HepG2 (cell line): ENCODE measurements around the gene PPP1R9A. TPM values are rescaled to one million over a fixed set of nuclear protein-coding genes. Genes with fewer than 3 reads are reported as not detected.

ENCODE experiments used
- ARNTL ChIP-seq: sonication (generic); formaldehyde crosslinking; IDR thresholded peaks from 2 replicates; pipeline ENCODE4 v1.4.0; 2020; ENCODE audit warnings: mild to moderate bottlenecking, missing genetic modification reagents
- CC2D1A ChIP-seq: sonication (generic); formaldehyde crosslinking; IDR thresholded peaks from 2 replicates; pipeline ENCODE4 v1.8.1; 2023; ENCODE audit warnings: mild to moderate bottlenecking, missing genetic modification reagents
- DPF2 ChIP-seq: sonication (generic); formaldehyde crosslinking; IDR thresholded peaks from 2 replicates; pipeline ENCODE4 v1.4.0; 2020; ENCODE audit warnings: mild to moderate bottlenecking, low read depth, missing genetic modification reagents, borderline replicate concordance
- E2F2 ChIP-seq: sonication (generic); formaldehyde crosslinking; IDR thresholded peaks from 2 replicates; pipeline ENCODE4 v1.4.0; 2020; ENCODE audit warnings: missing genetic modification reagents, borderline replicate concordance
- E2F5 ChIP-seq: sonication (generic); formaldehyde crosslinking; conservative IDR thresholded peaks from 2 replicates; pipeline ENCODE4 v1.4.0; 2020; ENCODE audit warnings: missing genetic modification reagents
- ESRRA ChIP-seq: sonication (generic); formaldehyde crosslinking; IDR thresholded peaks from 2 replicates; pipeline ENCODE4 v1.5.1; 2020; ENCODE audit warnings: mild to moderate bottlenecking, low read depth, missing genetic modification reagents
- FOXA1 ChIP-seq, 2 experiments: fragments of 450-650 bp in 1 of 2; sonication (generic) in 1 of 2; formaldehyde crosslinking in 1 of 2; IDR thresholded peaks; 2 replicates each; pipeline versions ENCODE4 v1.4.0 to v1.6.1; 2016 to 2020; ENCODE audit warnings: missing genetic modification reagents in 1 of 2
- GABPA ChIP-seq, 2 experiments: IDR thresholded peaks; 2 replicates each; pipeline ENCODE4 v1.6.1; 2011 to 2016; ENCODE audit warnings: low read depth in 2 of 2, low read length in 1 of 2, missing biosample characterization in 1 of 2, missing genetic modification characterization in 1 of 2
- HIVEP1 ChIP-seq: sonication (generic); formaldehyde crosslinking; IDR thresholded peaks from 2 replicates; pipeline ENCODE4 v1.4.0; 2020; ENCODE audit warnings: mild to moderate bottlenecking, missing genetic modification reagents
- MTF2 ChIP-seq: sonication (generic); formaldehyde crosslinking; IDR thresholded peaks from 2 replicates; pipeline ENCODE4 v1.5.0; 2020; ENCODE audit warnings: missing genetic modification reagents, borderline replicate concordance
- PAWR ChIP-seq: sonication (generic); formaldehyde crosslinking; IDR thresholded peaks from 2 replicates; pipeline ENCODE4 v1.4.0; 2020; ENCODE audit warnings: missing genetic modification reagents, mild to moderate bottlenecking, borderline replicate concordance
- REPIN1 ChIP-seq: sonication (generic); formaldehyde crosslinking; IDR thresholded peaks from 2 replicates; pipeline ENCODE4 v1.8.0; 2022; ENCODE audit warnings: missing genetic modification reagents, low read depth, mild to moderate bottlenecking, borderline replicate concordance
- TEF ChIP-seq: sonication (generic); formaldehyde crosslinking; IDR thresholded peaks from 2 replicates; pipeline ENCODE4 v1.5.0; 2020; ENCODE audit warnings: missing genetic modification reagents
- TMF1 ChIP-seq: sonication (generic); formaldehyde crosslinking; IDR thresholded peaks from 2 replicates; pipeline ENCODE4 v1.8.1; 2022; ENCODE audit warnings: low read depth, missing genetic modification reagents
- TSC22D2 ChIP-seq: sonication (generic); formaldehyde crosslinking; IDR thresholded peaks from 2 replicates; pipeline ENCODE4 v1.5.1; 2020; ENCODE audit warnings: missing genetic modification reagents, mild to moderate bottlenecking, borderline replicate concordance
- YEATS4 ChIP-seq: sonication (generic); formaldehyde crosslinking; IDR thresholded peaks from 2 replicates; pipeline ENCODE4 v1.4.0; 2020; ENCODE audit warnings: missing genetic modification reagents, borderline replicate concordance
- ZBTB21 ChIP-seq: sonication (generic); formaldehyde crosslinking; IDR thresholded peaks from 2 replicates; pipeline ENCODE4 v1.4.0; 2020; ENCODE audit warnings: missing genetic modification reagents
- ZBTB8A ChIP-seq: sonication (generic); formaldehyde crosslinking; IDR thresholded peaks from 2 replicates; pipeline ENCODE4 v1.4.0; 2020; ENCODE audit warnings: mild to moderate bottlenecking, low read depth, missing genetic modification reagents, borderline replicate concordance
- ZNF253 ChIP-seq: sonication (generic); formaldehyde crosslinking; IDR thresholded peaks from 2 replicates; pipeline ENCODE4 v1.8.0; 2022; ENCODE audit warnings: mild to moderate bottlenecking, missing genetic modification reagents, borderline replicate concordance
- ZNF30 ChIP-seq: sonication (generic); formaldehyde crosslinking; IDR thresholded peaks from 2 replicates; pipeline ENCODE4 v1.5.0; 2020; ENCODE audit warnings: mild to moderate bottlenecking, missing genetic modification reagents
- ZNF331 ChIP-seq: sonication (generic); formaldehyde crosslinking; IDR thresholded peaks from 2 replicates; pipeline ENCODE4 v1.4.0; 2020; ENCODE audit warnings: missing genetic modification reagents
- ZNF34 ChIP-seq: sonication (generic); formaldehyde crosslinking; IDR thresholded peaks from 2 replicates; pipeline ENCODE4 v1.4.0; 2020; ENCODE audit warnings: mild to moderate bottlenecking, missing genetic modification reagents, borderline replicate concordance
- ZNF746 ChIP-seq: sonication (generic); formaldehyde crosslinking; IDR thresholded peaks from 2 replicates; pipeline ENCODE4 v1.8.0; 2022; ENCODE audit warnings: mild to moderate bottlenecking, missing genetic modification reagents
- polyA plus RNA-seq, 8 experiments: library from polyadenylated mRNA; depleted of rRNA in 3 of 8; stranded (reverse) in 7 of 8; unstranded in 1 of 8; fragments of >200 nt; fragmentation: Illumina TruSeq in 4 of 8; extraction: Trizol in 4 of 8; gene quantifications; 2 replicates each; pipeline versions ENCODE4 v1.2.1 to v1.2.3, GENCODE V29; 2011 to 2016; ENCODE audit warnings: low read depth in 4 of 8, missing spikeins in 1 of 8, mixed read lengths in 1 of 8; ENCODE audit not compliant: insufficient read depth in 1 of 8
- total RNA-seq, 5 experiments: library from RNA; depleted of rRNA; stranded (reverse); fragments of >200 nt; fragmentation: Illumina TruSeq; extraction: Trizol; gene quantifications; 2 replicates each; pipeline ENCODE4 v1.2.3, GENCODE V29; 2016; ENCODE audit warnings: low read depth in 1 of 5
- TF ChIP-seq, protein P1 (sequence below), 2 experiments: sonication (generic) in 1 of 2; formaldehyde crosslinking in 1 of 2; IDR thresholded peaks; 2 replicates each; pipeline versions ENCODE4 v1.5.1 to v1.6.1; 2011 to 2020; ENCODE audit warnings: borderline replicate concordance in 1 of 2, low read depth in 1 of 2, low read length in 1 of 2, mild to moderate bottlenecking in 1 of 2, missing genetic modification reagents in 1 of 2, moderate library complexity in 1 of 2
- TF ChIP-seq, protein P2 (sequence below): sonication (generic); formaldehyde crosslinking; IDR thresholded peaks from 2 replicates; pipeline ENCODE4 v1.8.1; 2023; ENCODE audit warnings: mild to moderate bottlenecking, inconsistent platforms, moderate library complexity, missing genetic modification reagents, borderline replicate concordance

The PPP1R9A gene
- total and polyA plus RNA-seq, 2 of the 13 experiments (the other 11 are each of a cell fraction or from before 2014, with no cell fraction given), result 11.4 to 31.9 TPM

GRCh38 chr7:95026018-95026417 lies 118.6 kb downstream of the PPP1R9A start (continued):
- TF ChIP-seq E2F2 (CRISPR knock-in tag) (no peak), ZNF331 (CRISPR knock-in tag) (no peak), ZNF746 (CRISPR knock-in tag) (no peak), DPF2 (no peak), HIVEP1 (CRISPR knock-in tag) (no peak), ESRRA (no peak), GABPA (IDR thresholded peaks at IDR 0.05; ENCODE audit: low read depth, low read length) (no peak), GABPA (CRISPR knock-in tag; IDR thresholded peaks at IDR 0.05; ENCODE audit: low read depth) (no peak), YEATS4 (CRISPR knock-in tag) (no peak), ZNF30 (CRISPR knock-in tag) (no peak), FOXA1 (IDR thresholded peaks at IDR 0.05) (no peak), FOXA1 (CRISPR knock-in tag; IDR thresholded peaks at IDR 0.05) (peak; percentile 29; the same call in 1 of the 2 replicates), MTF2 (CRISPR knock-in tag) (no peak), CC2D1A (no peak), ZNF253 (CRISPR knock-in tag) (no peak), ZNF34 (CRISPR knock-in tag) (no peak), ZBTB21 (CRISPR knock-in tag) (no peak), TMF1 (CRISPR knock-in tag) (no peak), REPIN1 (CRISPR knock-in tag) (no peak), PAWR (CRISPR knock-in tag) (no peak), ZBTB8A (CRISPR knock-in tag) (no peak), TEF (CRISPR knock-in tag) (no peak), TSC22D2 (CRISPR knock-in tag) (no peak), ARNTL (no peak), E2F5 (CRISPR knock-in tag) (no peak)
- TF ChIP-seq, protein P1, sequence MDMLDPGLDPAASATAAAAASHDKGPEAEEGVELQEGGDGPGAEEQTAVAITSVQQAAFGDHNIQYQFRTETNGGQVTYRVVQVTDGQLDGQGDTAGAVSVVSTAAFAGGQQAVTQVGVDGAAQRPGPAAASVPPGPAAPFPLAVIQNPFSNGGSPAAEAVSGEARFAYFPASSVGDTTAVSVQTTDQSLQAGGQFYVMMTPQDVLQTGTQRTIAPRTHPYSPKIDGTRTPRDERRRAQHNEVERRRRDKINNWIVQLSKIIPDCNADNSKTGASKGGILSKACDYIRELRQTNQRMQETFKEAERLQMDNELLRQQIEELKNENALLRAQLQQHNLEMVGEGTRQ (IDR thresholded peaks at IDR 0.05; ENCODE audit: low read depth, low read length), result no peak
- TF ChIP-seq, protein P1 (CRISPR knock-in tag; IDR thresholded peaks at IDR 0.05; ENCODE audit: borderline replicate concordance), result no peak
- TF ChIP-seq, protein P2, sequence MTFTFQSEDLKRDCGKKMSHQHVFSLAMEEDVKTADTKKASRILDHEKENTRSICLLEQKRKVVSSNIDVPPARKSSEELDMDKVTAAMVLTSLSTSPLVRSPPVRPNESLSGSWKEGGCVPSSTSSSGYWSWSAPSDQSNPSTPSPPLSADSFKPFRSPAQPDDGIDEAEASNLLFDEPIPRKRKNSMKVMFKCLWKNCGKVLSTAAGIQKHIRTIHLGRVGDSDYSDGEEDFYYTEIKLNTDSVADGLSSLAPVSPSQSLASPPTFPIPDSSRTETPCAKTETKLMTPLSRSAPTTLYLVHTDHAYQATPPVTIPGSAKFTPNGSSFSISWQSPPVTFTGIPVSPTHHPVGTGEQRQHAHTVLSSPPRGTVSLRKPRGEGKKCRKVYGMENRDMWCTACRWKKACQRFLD, result no peak
